ENCODE data around the gene MAGEB6.
"Not testable (repeated sequence)": the region's sequence is repeated elsewhere in the genome, so short reads cannot be mapped to it uniquely, and the experiment has no call there.

MAGEB6 gene, protein sequence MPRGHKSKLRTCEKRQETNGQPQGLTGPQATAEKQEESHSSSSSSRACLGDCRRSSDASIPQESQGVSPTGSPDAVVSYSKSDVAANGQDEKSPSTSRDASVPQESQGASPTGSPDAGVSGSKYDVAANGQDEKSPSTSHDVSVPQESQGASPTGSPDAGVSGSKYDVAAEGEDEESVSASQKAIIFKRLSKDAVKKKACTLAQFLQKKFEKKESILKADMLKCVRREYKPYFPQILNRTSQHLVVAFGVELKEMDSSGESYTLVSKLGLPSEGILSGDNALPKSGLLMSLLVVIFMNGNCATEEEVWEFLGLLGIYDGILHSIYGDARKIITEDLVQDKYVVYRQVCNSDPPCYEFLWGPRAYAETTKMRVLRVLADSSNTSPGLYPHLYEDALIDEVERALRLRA
- total RNA-seq: 0 reads per million in 2 donors

DNA sequence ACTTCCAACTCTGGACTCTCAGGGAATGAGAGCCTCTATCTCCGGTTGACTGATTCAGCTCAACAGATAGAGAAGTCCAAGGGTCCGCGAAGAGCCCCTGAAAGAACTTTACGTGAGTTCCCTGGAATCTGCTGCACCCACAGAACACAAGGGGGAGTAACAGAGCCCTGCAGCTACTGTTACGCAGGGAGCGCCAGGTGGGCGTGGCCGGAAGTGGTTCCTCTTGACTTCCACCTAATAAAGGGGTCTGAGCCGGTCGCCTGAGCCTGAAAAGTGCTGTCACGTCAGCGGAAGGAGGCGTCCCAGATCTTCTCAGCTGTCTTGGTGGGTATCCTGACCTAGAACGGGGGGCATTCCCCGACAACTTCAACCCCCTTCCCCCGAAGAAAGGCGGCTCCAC lies at the start of gene MAGEB6:
Gene MAGEB6, plus strand, starts transcription at position 237 of the 400 bp plus-strand sequence. CDS start 1,407 bp downstream, outside the sequence.
- DNase-seq: no peak

- DNase-seq: no peak
These were observed 46.2 kb upstream of the MAGEB6 start for GRCh38 chrX:26146024-26146423.

GRCh38 chrX:26160301-26160700 lies 31.9 kb upstream of the MAGEB6 start, which contains the start of gene MAGEB6B:
MAGEB6B (plus strand) TSS chrX:26160601; CDS start chrX:26160601, 0 bp downstream.
- no peak for DNase-seq

DNA sequence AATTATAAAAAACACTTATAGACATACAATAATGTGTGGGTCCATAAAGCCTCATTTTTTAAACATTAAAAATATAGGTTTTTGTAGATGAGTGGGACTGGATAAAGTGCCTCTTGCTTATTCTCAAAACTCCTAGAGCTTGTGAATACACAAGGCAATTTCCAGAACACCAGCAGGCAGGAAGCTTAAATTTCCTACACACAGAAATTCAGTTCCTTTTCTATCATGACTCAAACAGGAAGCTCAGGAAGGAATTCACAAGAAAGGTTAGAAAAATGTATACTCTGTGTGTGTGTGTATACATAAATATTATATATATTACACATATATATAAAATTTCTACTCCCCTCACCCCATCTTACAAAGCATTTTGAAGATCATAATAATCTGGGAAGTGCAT lies 11.3 kb downstream of the MAGEB6 start:
- DNase-seq: no peak

GRCh38 chrX:26204717-26205116 lies 12.5 kb downstream of the MAGEB6 start:
- not testable (repeated sequence) for DNase-seq

- DNase-seq: no peak
These were observed 15.8 kb downstream of the MAGEB6 start for GRCh38 chrX:26208012-26208411.

DNA sequence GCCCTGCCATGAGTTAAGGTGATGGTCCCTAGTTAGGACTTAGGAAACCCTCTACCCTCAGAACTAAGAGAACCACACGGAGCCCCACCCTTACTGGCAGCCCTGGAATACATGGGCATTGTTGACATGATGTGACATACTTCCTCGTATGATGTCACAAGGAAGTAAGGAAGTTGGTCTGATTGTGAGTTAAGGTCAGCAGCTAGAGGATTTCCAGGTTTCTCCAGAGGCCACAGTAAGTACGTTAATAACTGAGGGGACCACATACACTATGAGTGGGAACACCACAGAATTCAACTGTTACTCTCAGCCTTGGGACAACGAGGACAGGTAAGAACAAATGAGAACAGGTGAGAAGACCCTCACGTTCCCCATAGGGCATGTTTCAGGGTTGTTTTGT lies 23.6 kb downstream of the MAGEB6 start, which contains the start of gene MAGEB5:
Gene MAGEB5, plus strand, starts transcription at position 301 of the 400 bp plus-strand sequence. CDS start 1,133 bp downstream, outside the sequence.
- DNase-seq: no peak

DNA sequence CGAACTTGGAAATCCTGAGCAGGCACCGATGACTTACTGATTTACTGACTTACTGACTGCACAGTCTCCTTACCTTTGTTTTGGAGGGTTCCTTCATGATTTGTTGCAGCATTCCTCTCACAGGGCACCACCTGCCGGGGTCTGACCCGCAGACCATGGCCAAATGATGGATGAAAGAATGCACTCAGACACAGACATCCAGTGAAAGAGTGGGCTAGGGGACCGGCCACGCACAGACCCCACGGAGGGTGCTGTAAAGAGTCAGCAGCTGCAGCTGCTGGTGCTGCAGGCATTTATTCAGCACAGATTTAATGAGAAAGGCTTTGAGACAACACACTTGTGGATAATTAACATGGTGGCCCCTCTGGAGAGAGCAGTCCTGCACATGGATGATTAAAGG lies 27.1 kb downstream of the MAGEB6 start:
- DNase-seq: no peak

DNA sequence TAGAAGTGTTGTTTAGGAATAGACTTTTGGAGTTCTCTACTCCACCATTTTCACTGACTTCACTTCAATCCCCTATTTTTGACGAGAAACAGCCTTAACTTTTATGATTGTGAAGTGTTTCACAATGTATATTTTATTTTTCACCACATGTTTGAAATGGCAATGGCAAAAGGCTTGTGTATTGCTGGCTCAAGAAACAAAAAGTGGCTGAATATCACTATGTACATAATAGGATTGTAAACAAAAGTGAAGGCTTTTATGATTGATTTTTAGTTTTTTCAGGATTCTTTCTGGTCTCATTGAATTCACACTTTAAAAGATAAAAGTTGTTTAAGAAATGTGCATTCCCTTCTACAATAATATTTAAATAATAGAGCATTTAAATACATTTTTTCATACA lies 41.9 kb downstream of the MAGEB6 start:
- no peak for DNase-seq

Data from activated gamma-delta T cell (primary cell).